K562 (cell line): ENCODE results near the gene DPH5. TPM values are rescaled to one million over a fixed set of nuclear protein-coding genes. Genes with fewer than 3 reads are reported as not detected.

Experiments
- ATAC-seq: fragments of 200-7000 bp; cut with Tn5 transposase; 3 replicates; pipeline ENCODE4 v1.9.1; 2020; ENCODE audit warnings: moderate library complexity
- BruUV-seq: library from RNA; stranded (reverse); fragments of 400-500 nt; replicated peaks from 2 replicates; lab custom pipeline; 2021; lab: Mats Ljungman, UMichigan
- CTCF ChIA-PET: fragments of 300-600 bp; formaldehyde crosslinking; extraction: SDS; loops from one replicate; lab custom pipeline; 2021; ENCODE audit warnings: low intra/inter-chr PET ratio; lab: Yijun Ruan, JAX
- POLR2A ChIA-PET: fragments of 300-600, 350-650 bp; sonication (Branson Sonifier 250); formaldehyde crosslinking; extraction: SDS; loops from one replicate; lab custom pipeline; 2021; ENCODE audit warnings: antibody characterized with exemption, inconsistent platforms; lab: Yijun Ruan, JAX
- DNase-seq, 4 experiments: peaks; one replicate each; pipeline versions ENCODE4 v3.0.0 to v3.0.0-alpha.2; 2011 to 2018; ENCODE audit warnings: low spot score in 3 of 4, mixed read lengths in 3 of 4; ENCODE audit errors: extremely low read depth in 1 of 4
- FAIRE-seq: peaks from 2 replicates; lab custom pipeline; 2011; peaks lifted over from hg19 to GRCh38; lab: Jason Lieb, UNC
- H2AFZ ChIP-seq: 2 replicates; pipeline ENCODE4 v1.6.0; 2011; ENCODE audit warnings: low read depth, low read length, control low read depth, inconsistent platforms
- H3K27ac ChIP-seq: fragments of 200-600 bp; 3 replicates; pipeline ENCODE4 v1.8.0; 2011; ENCODE audit warnings: low read depth, mild to moderate bottlenecking, control low read depth, inconsistent platforms, low read length, moderate library complexity, mixed read lengths; ENCODE audit errors: extremely low read depth
- H3K27me3 ChIP-seq, 2 experiments: fragments of 300-600 bp in 1 of 2; 2 replicates in 1 of 2; 3 replicates in 1 of 2; pipeline versions ENCODE4 v1.6.0 to v1.8.0; 2011; ENCODE audit warnings: inconsistent platforms in 2 of 2, low read length in 2 of 2, mild to moderate bottlenecking in 1 of 2, mixed read lengths in 1 of 2, moderate library complexity in 1 of 2; ENCODE audit not compliant: control insufficient read depth in 2 of 2, insufficient read depth in 2 of 2
- H3K36me3 ChIP-seq: fragments of 300-600 bp; 3 replicates; pipeline ENCODE4 v1.8.0; 2011; ENCODE audit warnings: mild to moderate bottlenecking, low read length, inconsistent platforms; ENCODE audit not compliant: control insufficient read depth, insufficient read depth
- H3K4me1 ChIP-seq, 2 experiments: fragments of 200-600 bp in 1 of 2; replicated peaks in 1 of 2; 2 replicates in 1 of 2; 3 replicates in 1 of 2; pipeline versions ENCODE4 v1.5.1 to v1.8.0; 2011; ENCODE audit warnings: inconsistent platforms in 2 of 2, low read length in 2 of 2, mild to moderate bottlenecking in 1 of 2, mixed read lengths in 1 of 2, moderate library complexity in 1 of 2; ENCODE audit not compliant: control insufficient read depth in 2 of 2, insufficient read depth in 2 of 2
- H3K4me2 ChIP-seq: 2 replicates; pipeline ENCODE4 v1.6.1; 2011; ENCODE audit warnings: low read length, control low read depth, inconsistent platforms, mixed read lengths; ENCODE audit not compliant: insufficient read depth
- H3K4me3 ChIP-seq: fragments of 200-600 bp; sonication (generic), shearing (Covaris generic); 2 replicates; pipeline ENCODE4 v1.5.1; 2016; ENCODE audit warnings: control low read depth, inconsistent platforms
- H3K79me2 ChIP-seq: fragments of 200-600 bp; 3 replicates; pipeline ENCODE4 v1.8.0; 2011; ENCODE audit warnings: low read length, inconsistent platforms; ENCODE audit not compliant: control insufficient read depth, insufficient read depth
- H3K9ac ChIP-seq, 2 experiments: 2 replicates each; pipeline versions ENCODE4 v1.6.0 to v1.6.1; 2011; ENCODE audit warnings: low read depth in 2 of 2, low read length in 2 of 2, control low read depth in 1 of 2, inconsistent platforms in 1 of 2, mild to moderate bottlenecking in 1 of 2, mixed read lengths in 1 of 2; ENCODE audit not compliant: insufficient read depth in 1 of 2
- H3K9me1 ChIP-seq: one replicate; pipeline ENCODE4 v1.6.0; 2011; ENCODE audit warnings: inconsistent platforms, mild to moderate bottlenecking, low read length, moderate library complexity; ENCODE audit not compliant: control insufficient read depth, insufficient read depth
- H3K9me3 ChIP-seq: replicated peaks from 2 replicates; pipeline ENCODE4 v1.5.1; 2011; ENCODE audit warnings: low read depth, low read length, inconsistent platforms; ENCODE audit not compliant: control insufficient read depth, insufficient read depth
- H4K20me1 ChIP-seq: replicated peaks from 2 replicates; pipeline ENCODE4 v1.6.1; 2011; ENCODE audit warnings: low read length, inconsistent platforms, mixed read lengths; ENCODE audit not compliant: control insufficient read depth, insufficient read depth
- DACH1 ChIP-seq: fragments of 450-650 bp; IDR thresholded peaks from 2 replicates; pipeline ENCODE4 v1.6.1; 2018; ENCODE audit not compliant: partially characterized antibody
- ELF4 ChIP-seq: fragments of 450-650 bp; formaldehyde crosslinking; IDR thresholded peaks from 2 replicates; pipeline ENCODE4 v1.4.0; 2022; ENCODE audit warnings: missing genetic modification characterization
- ETV5 ChIP-seq: sonication (generic); formaldehyde crosslinking; IDR thresholded peaks from 2 replicates; pipeline ENCODE4 v1.4.0; 2020; ENCODE audit warnings: low read depth, mild to moderate bottlenecking, missing genetic modification reagents
- HDAC8 ChIP-seq: fragments of 450-650 bp; IDR thresholded peaks from 2 replicates; pipeline ENCODE4 v1.6.1; 2016; ENCODE audit warnings: mild to moderate bottlenecking, missing genetic modification characterization, moderate library complexity, missing compliant biosample characterization
- HNRNPH1 ChIP-seq: fragments of 200-400 bp; formaldehyde crosslinking; optimal IDR thresholded peaks from 2 replicates; pipeline ENCODE3; 2017; ENCODE audit warnings: low read depth, mild to moderate bottlenecking, low read length, moderate library complexity
- ILK ChIP-seq: fragments of 450-650 bp; IDR thresholded peaks from 2 replicates; pipeline ENCODE4 v1.6.1; 2016; ENCODE audit warnings: missing genetic modification characterization, low read depth, mild to moderate bottlenecking, missing compliant biosample characterization, moderate library complexity, borderline replicate concordance
- MYNN ChIP-seq, 2 experiments: sonication (generic); formaldehyde crosslinking in 1 of 2; IDR thresholded peaks; 2 replicates each; pipeline versions ENCODE4 v1.5.0 to v1.6.1; 2016 to 2020; ENCODE audit warnings: antibody characterized with exemption in 1 of 2, missing genetic modification reagents in 1 of 2
- RFX1 ChIP-seq: fragments of 450-650 bp; IDR thresholded peaks from 2 replicates; pipeline ENCODE4 v1.6.1; 2016; ENCODE audit warnings: mild to moderate bottlenecking, moderate library complexity
- SRSF9 ChIP-seq: fragments of 200-400 bp; formaldehyde crosslinking; IDR thresholded peaks from 2 replicates; pipeline ENCODE4 v1.6.1; 2017; ENCODE audit warnings: low read depth, low read length, borderline replicate concordance
- ZC3H11A ChIP-seq: IDR thresholded peaks from 2 replicates; pipeline ENCODE4 v1.6.1; 2012; ENCODE audit warnings: low read depth, low read length, improper control_type of control experiment
- ZNF121 ChIP-seq: sonication (generic); formaldehyde crosslinking; conservative IDR thresholded peaks from 2 replicates; pipeline ENCODE4 v1.8.0; 2022; ENCODE audit warnings: missing genetic modification reagents
- ZNF766 ChIP-seq: fragments of 200-800 bp; sonication (Bioruptor generic); conservative IDR thresholded peaks from 2 replicates; pipeline ENCODE4 v1.6.1; 2016; ENCODE audit warnings: missing genetic modification characterization, missing compliant biosample characterization
- WGBS: fragments of 100-300 bp; shearing (Covaris generic); methylation state at CpG from one replicate; pipeline ENCODE4 v1.1.6; 2016; ENCODE audit warnings: low coverage, mixed read lengths; ENCODE audit not compliant: insufficient coverage; ENCODE audit errors: missing lambda C conversion rate; 5-methylcytosine and 5-hydroxymethylcytosine counted together
- in situ Hi-C: fragments of 300-500 bp; cut with MboI; formaldehyde crosslinking; loops from 4 replicates; pipeline ENCODE4 v1.15.0; 2018; ENCODE audit warnings: inconsistent platforms, mixed read lengths
- intact Hi-C: fragments of 100-400 bp; cut with micrococcal nuclease; formaldehyde crosslinking; loops from 2 replicates; pipeline ENCODE4 v1.14.2; 2022
- polyA plus RNA-seq, 8 experiments: library from polyadenylated mRNA; depleted of rRNA in 4 of 8; stranded (reverse) in 5 of 8; unstranded in 3 of 8; fragments of >200 nt; fragmentation: Nextera tagmentation in 2 of 8; fragmentation: Illumina TruSeq in 1 of 8; extraction: Ambion mirVana in 2 of 8; extraction: Trizol in 1 of 8; gene quantifications; 2 replicates each; pipeline versions ENCODE4 v1.2.1 to v1.2.3, GENCODE V29; 2011 to 2014; ENCODE audit warnings: inconsistent platforms in 1 of 8, missing spikeins in 1 of 8
- total RNA-seq, 7 experiments: library from RNA; depleted of rRNA in 6 of 7; stranded (reverse); fragments of >200 nt in 6 of 7; fragmentation: Illumina TruSeq in 2 of 7; extraction: Trizol in 2 of 7; gene quantifications; 2 replicates each; pipeline versions ENCODE4 v1.2.1 to v1.2.3, GENCODE V29; 2011 to 2021; ENCODE audit warnings: low replicate concordance in 1 of 7
- TF ChIP-seq, protein P1 (sequence below): sonication (generic); formaldehyde crosslinking; IDR thresholded peaks from 2 replicates; pipeline ENCODE4 v1.8.1; 2023; ENCODE audit warnings: mild to moderate bottlenecking, missing genetic modification reagents, moderate library complexity

Gene DPH5
- total and polyA plus RNA-seq, 9 of the 15 experiments (the other 6 are each of a cell fraction or from before 2014, with no cell fraction given): 37.6 to 159 (median 89.7) TPM

DNA sequence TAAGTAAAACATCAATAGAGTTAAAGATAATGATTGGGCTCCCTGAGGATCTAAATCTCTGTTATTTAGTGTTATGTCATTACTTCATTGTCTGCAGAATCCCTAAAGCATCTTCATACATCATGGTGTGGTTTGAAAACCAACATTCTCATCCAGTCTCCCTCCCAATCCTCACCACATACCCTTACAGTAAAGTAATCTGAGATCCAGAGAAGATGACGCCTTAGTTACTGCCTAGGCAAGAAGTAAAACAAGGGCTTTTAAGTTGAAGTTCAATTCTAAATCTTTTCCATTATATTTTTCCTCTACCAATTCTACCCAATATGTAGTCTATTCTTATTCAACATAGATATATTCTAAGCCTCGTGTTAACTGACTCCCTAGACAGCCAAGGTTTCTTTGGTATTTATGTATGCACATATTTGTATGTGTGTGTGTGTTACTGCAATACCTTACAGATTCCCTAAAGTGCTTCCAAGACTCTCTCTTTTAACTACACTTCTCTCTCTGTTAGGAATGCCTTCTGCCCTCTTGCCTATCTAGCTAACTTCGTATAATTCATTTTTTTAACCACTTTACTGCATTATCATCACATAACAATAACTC, 17.3 kb downstream of the DPH5 start:
- CTCF ChIA-PET: no interaction called here
- intact Hi-C loops: no loop called here
- peak; percentile 7; the same call in 1 of the 2 replicates for TF ChIP-seq RFX1
- no peak for TF ChIP-seq HDAC8 (tag)
- TF ChIP-seq MYNN (IDR thresholded peaks at IDR 0.05): peak; percentile 64
- no peak for TF ChIP-seq MYNN (CRISPR knock-in tag; IDR thresholded peaks at IDR 0.05)
- no peak for TF ChIP-seq SRSF9

DNA sequence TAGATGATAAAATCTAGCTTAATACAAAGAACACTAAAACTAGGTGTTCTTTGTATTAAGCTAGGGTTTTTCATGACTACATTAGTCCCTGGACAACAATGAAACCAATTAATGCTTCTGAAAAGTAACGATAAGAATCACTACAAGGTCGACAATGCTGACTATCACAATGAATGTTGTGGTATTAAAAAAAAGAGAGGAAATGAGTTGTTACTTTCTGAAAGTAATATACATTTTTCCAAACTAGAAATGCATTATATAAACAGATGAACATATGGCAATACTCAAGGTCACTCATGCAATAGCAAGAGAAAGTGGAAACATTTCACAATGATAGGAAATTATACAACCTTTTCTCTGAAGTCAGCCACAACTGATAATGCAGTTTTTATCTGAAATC, 19.0 kb downstream of the DPH5 start:
- CTCF ChIA-PET: no interaction called here
- POLR2A ChIA-PET: no interaction called here
- no peaks in the 10 kb centered on the region for H3K9me1 ChIP-seq
- no peak for ATAC-seq
- no TSS peak for BruUV-seq
- intact Hi-C loops: no loop called here
- H3K9me3 ChIP-seq: no peaks in the 10 kb centered on the region
- in situ Hi-C loops: no loop called here
- H3K9ac ChIP-seq: no peak overlapping the region
- WGBS: 88% methylated on average over 2 of the region's 2 CpGs
- no peak overlapping the region for H3K27ac ChIP-seq
- peaks cover 0 to 8% of the 10 kb centered on the region in 2 experiments; a peak in 3 of 5 replicates for H3K4me1 ChIP-seq
- H3K4me3 ChIP-seq: no peak overlapping the region
- H4K20me1 ChIP-seq: no peaks in the 10 kb centered on the region
- H3K27me3 ChIP-seq: no peaks in the 10 kb centered on the region
- H3K79me2 ChIP-seq: no peaks in the 10 kb centered on the region
- FAIRE-seq: no peak
- H3K4me2 ChIP-seq: no peak overlapping the region
- peaks cover 71% of the 10 kb centered on the region for H3K36me3 ChIP-seq
- no peak overlapping the region for H2AFZ ChIP-seq
- DNase-seq: no peak
- TF ChIP-seq ILK (tag) (no peak), ZNF766 (CRISPR knock-in tag) (no peak), DACH1 (no peak), ELF4 (no peak), ZC3H11A (no peak), HNRNPH1 (no peak), ETV5 (CRISPR knock-in tag) (no peak), ZNF121 (CRISPR knock-in tag) (no peak)
- TF ChIP-seq, protein P1, sequence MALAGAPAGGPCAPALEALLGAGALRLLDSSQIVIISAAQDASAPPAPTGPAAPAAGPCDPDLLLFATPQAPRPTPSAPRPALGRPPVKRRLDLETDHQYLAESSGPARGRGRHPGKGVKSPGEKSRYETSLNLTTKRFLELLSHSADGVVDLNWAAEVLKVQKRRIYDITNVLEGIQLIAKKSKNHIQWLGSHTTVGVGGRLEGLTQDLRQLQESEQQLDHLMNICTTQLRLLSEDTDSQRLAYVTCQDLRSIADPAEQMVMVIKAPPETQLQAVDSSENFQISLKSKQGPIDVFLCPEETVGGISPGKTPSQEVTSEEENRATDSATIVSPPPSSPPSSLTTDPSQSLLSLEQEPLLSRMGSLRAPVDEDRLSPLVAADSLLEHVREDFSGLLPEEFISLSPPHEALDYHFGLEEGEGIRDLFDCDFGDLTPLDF (CRISPR knock-in tag): no peak

More for the DNA sequence above, 17.3 kb downstream of the DPH5 start:
- POLR2A ChIA-PET: no interaction called here
- no TSS peak for BruUV-seq
- DNase-seq (no peak), ATAC-seq (no peak), FAIRE-seq (no peak)
- Histone ChIP-seq H3K27me3 (no peaks in the 10 kb centered on the region), H3K9me3 (no peaks in the 10 kb centered on the region), H3K9me1 (no peaks in the 10 kb centered on the region), H3K9ac (no peak overlapping the region), H3K27ac (no peak overlapping the region), H4K20me1 (no peaks in the 10 kb centered on the region), H3K79me2 (no peaks in the 10 kb centered on the region), H3K36me3 (peaks cover 69% of the 10 kb centered on the region), H2AFZ (no peak overlapping the region), H3K4me3 (no peak overlapping the region), H3K4me2 (no peak overlapping the region), H3K4me1 (no peaks in the 10 kb centered on the region; a peak in 1 of 5 replicates)
- WGBS: 83% methylated on average over 3 of the region's 3 CpGs
- in situ Hi-C loops: no loop called here
